HepG2 (cell line): ENCODE results near the gene NOXA1.

Experiments
- BHLHE40 ChIP-seq: IDR thresholded peaks from 2 replicates; pipeline ENCODE4 v1.6.1; 2011; ENCODE audit warnings: low read length, improper control_type of control experiment
- CC2D1A ChIP-seq: sonication (generic); formaldehyde crosslinking; IDR thresholded peaks from 2 replicates; pipeline ENCODE4 v1.8.1; 2023; ENCODE audit warnings: mild to moderate bottlenecking, missing genetic modification reagents
- HNF4A ChIP-seq: sonication (generic); formaldehyde crosslinking; IDR thresholded peaks from 2 replicates; pipeline ENCODE4 v1.4.0; 2020; ENCODE audit warnings: missing genetic modification reagents
- MBD4 ChIP-seq: IDR thresholded peaks from 2 replicates; pipeline ENCODE4 v1.6.1; 2012; ENCODE audit warnings: low read length, inconsistent platforms, borderline replicate concordance
- POLR2A ChIP-seq, 2 experiments: IDR thresholded peaks; 2 replicates each; pipeline ENCODE4 v1.6.1; 2011; ENCODE audit warnings: low read depth in 2 of 2, low read length in 2 of 2, mild to moderate bottlenecking in 1 of 2, moderate library complexity in 1 of 2; ENCODE audit not compliant: insufficient read depth in 1 of 2
- SRY ChIP-seq: sonication (generic); formaldehyde crosslinking; IDR thresholded peaks from 2 replicates; pipeline ENCODE4 v1.8.0; 2022; ENCODE audit warnings: mild to moderate bottlenecking, missing genetic modification reagents
- SUZ12 ChIP-seq: fragments of 150-350 bp; IDR thresholded peaks from 2 replicates; pipeline ENCODE4 v1.6.1; 2014; ENCODE audit warnings: low read depth, low read length
- YY1 ChIP-seq: IDR thresholded peaks from 2 replicates; pipeline ENCODE4 v1.6.1; 2011; ENCODE audit warnings: low read length, low read depth, moderate library complexity, mild to moderate bottlenecking; ENCODE audit not compliant: insufficient read depth, insufficient replicate concordance
- ZBTB46 ChIP-seq: sonication (generic); formaldehyde crosslinking; IDR thresholded peaks from 2 replicates; pipeline ENCODE4 v1.4.0; 2020; ENCODE audit warnings: mild to moderate bottlenecking, missing genetic modification reagents, borderline replicate concordance
- ZNF292 ChIP-seq: sonication (generic); formaldehyde crosslinking; IDR thresholded peaks from 2 replicates; pipeline ENCODE4 v1.8.1; 2022; ENCODE audit warnings: mild to moderate bottlenecking, low read depth, missing genetic modification reagents, borderline replicate concordance
- ZSCAN9 ChIP-seq: IDR thresholded peaks from 2 replicates; pipeline ENCODE4 v1.6.1; 2016; ENCODE audit warnings: borderline replicate concordance

GRCh38 chr9:137374131-137374845, 48.9 kb upstream of the NOXA1 start:
- TF ChIP-seq CC2D1A (CRISPR knock-in tag) (no peak), HNF4A (no peak), ZBTB46 (no peak), MBD4 (no peak), POLR2A (IDR thresholded peaks at IDR 0.05; ENCODE audit: insufficient read depth in 1 of 2, low read depth in 2 of 2, low read length in 2 of 2) (no peak), YY1 (no peak), ZNF292 (CRISPR knock-in tag) (no peak), SUZ12 (no peak), ZSCAN9 (no peak), BHLHE40 (no peak), SRY (no peak)
